GM19239 (cell line): Measurements from ENCODE around the gene CHMP3.
"Not testable (repeated sequence)": the region's sequence is repeated elsewhere in the genome, so short reads cannot be mapped to it uniquely, and the experiment has no call there.

Experiments used
- DNase-seq: peaks from one replicate; pipeline ENCODE4 v3.0.0; 2011; ENCODE audit warnings: low spot score; ENCODE audit not compliant: insufficient read length
- FAIRE-seq: peaks from 2 replicates; lab custom pipeline; 2011; peaks lifted over from hg19 to GRCh38; lab: Jason Lieb, UNC

The CHMP3 gene

GRCh38 chr2:86513948-86514660 is 49.1 kb downstream of the CHMP3 start:
- no peak for DNase-seq
- no peak for FAIRE-seq

DNA sequence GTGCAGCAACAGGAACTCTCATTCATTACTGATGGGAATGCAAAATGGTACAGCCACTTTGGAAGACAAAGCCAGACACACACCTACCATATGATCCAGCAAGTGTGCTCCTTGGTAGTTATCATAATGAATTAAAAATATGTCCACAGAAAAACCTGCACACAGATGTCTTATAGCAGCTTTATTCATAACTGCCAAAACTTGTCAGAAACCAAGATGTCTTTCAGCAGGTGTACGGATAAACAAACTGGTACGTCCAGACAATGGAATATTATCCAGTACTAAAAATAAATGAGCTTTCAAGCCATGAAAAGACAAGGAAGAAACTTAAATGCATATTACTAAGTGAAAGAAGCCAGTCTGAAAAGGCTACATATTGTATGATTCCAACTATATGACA is 50.4 kb downstream of the CHMP3 start:
- DNase-seq, result no peak
- no peak for FAIRE-seq

DNA sequence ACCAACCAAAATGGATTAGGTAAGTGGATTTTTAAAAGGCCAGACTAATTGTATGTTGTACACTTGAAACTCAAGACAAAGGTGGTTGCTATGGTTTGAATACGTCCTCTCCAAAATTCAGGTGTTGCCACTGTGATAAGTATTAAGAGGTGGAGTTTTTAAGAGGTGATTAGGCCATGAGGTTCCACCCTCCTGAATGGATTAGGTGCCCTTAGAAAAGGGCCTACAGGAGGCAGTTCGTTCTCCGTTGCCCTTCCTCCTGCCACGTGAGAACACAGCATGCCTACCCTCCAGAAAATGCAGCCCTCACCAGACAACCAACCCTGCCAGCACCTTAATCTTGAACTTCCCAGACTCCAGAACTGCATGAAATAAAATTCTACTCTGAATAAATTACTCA is 51.2 kb downstream of the CHMP3 start:
- no peak for FAIRE-seq
- DNase-seq, result no peak

DNA sequence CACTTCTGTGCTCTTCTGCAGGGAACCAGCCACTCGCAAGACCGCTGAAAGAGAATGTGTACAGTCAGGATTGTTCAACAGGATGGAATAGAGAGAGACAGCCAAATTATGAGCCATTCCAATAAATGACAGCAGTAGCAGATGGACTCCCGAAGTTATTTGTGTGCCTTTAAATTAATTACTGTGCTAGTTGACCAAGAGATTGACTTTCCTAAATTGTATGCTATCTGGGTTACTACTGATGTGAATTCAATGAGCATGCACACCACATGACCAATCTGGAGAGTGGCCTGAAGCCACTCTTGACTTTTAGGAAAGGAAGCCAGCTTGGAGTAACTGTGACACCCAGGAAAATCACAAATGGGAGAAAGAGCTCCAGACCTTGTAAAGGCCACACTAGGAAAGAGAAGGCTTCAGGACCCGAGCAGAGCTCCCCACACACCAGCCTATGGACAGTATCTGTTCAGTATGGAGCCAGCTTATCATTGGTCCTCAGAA is 52.8 kb downstream of the CHMP3 start:
- FAIRE-seq (no peak), DNase-seq (no peak)

DNA sequence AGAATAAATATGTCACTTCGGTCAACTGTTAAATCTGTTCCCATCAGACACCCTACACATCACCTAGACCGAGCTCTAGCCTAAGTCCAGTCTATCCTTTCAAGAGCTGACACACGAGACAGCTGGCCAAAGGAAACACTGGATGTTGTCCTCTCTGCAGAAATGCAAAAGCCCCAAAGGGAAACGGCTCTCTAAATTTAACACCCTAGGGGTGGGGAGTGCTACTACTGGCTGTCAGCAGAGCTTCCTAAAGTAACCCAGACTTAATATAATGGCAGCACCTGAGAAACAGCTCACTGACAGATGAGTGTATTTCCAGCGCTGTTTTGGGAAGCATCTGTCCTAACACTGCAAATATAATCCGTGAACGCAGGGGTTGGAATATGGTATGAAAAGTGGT is 55.6 kb downstream of the CHMP3 start:
- DNase-seq (no peak), FAIRE-seq (no peak)

GRCh38 chr2:86500325-86501083 is 62.7 kb downstream of the CHMP3 start:
- DNase-seq, result no peak

GRCh38 chr2:86499326-86499725 is 63.9 kb downstream of the CHMP3 start:
- no peak for FAIRE-seq
- no peak for DNase-seq

More at GRCh38 chr2:86500325-86501083, 62.7 kb downstream of the CHMP3 start:
- no peak for FAIRE-seq

DNA sequence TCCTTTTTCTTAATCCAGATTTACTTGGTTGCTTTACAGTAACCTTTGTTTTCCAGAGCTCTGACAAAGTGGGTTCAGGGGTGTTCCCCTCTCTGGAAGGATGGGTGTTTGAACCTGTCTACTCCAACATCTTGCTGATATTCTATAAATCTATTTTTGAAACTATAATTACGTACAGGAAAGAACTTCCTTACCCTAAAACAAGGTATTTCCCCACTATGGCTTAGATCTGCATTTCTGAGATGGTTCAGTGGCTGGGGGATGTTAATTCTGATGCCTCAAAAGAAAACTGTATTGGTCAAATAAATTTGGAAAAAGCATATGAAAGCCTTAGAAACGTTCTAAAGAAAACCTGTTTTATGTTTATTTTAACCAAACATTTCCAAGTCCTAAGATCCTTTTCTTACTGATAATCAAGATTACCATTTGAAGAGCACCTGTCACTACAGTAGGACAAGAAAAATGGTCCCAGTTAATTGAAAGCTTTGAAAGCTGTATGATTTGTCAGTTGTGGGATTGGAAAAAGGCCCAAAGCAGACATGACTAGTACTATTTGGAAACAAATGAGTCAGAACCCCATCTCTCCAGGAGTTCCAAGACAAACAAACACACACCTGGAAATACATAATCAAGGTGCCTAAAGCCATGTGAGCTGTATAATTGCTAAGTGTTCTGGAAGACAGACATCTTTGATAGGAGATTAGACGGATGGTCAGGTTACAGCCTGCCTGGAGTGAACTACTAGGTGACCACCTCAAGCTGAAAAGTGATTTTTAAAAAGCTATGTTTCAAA is 64.6 kb downstream of the CHMP3 start:
- DNase-seq (no peak), FAIRE-seq (no peak)

GRCh38 chr2:86496391-86496790 is 66.9 kb downstream of the CHMP3 start:
- FAIRE-seq, DNase-seq: not testable (repeated sequence)

GRCh38 chr2:86492048-86492453 is 71.2 kb downstream of the CHMP3 start:
- no peak for DNase-seq
- FAIRE-seq, result no peak

GRCh38 chr2:86491088-86491487 is 72.2 kb downstream of the CHMP3 start:
- DNase-seq, result no peak
- no peak for FAIRE-seq

DNA sequence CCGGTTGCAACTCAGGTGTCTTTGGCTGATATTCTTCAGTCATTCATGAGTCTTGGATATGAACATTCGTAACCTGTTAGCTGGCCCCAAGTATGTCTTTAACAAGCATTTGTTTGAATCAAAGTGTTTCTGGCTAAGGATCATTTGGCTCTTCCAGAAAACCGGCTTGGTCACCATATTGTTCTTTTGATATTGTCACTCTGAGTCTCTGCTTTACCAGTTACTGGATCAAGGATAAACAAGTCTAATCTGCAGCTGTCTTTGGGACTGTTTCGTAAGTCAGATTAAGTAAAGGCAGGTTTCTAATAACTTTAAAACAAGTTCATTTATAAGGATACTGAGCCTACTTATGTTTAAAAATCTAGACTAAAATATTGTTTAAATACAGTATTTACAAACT is 73.0 kb downstream of the CHMP3 start:
- no peak for DNase-seq
- no peak for FAIRE-seq

DNA sequence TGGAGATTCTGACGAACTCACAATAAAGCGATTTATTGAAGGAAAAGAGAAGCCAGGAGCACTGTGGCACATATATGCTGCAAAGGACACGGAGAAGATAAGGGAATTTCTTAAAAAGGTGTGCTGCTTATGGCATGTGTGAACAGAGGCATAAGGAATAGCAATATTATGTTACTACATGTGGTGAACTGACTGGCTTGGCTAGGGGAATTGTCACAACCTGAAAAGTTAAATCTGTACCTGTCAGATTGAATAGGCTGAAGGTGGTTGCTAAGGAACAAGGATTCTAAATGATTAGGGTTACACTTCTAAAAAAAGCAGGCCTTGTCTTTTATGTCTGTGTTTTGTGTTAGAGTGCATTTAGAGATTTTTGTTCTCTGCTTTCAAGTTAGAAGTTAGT is 73.7 kb downstream of the CHMP3 start:
- FAIRE-seq (no peak), DNase-seq (no peak)

DNA sequence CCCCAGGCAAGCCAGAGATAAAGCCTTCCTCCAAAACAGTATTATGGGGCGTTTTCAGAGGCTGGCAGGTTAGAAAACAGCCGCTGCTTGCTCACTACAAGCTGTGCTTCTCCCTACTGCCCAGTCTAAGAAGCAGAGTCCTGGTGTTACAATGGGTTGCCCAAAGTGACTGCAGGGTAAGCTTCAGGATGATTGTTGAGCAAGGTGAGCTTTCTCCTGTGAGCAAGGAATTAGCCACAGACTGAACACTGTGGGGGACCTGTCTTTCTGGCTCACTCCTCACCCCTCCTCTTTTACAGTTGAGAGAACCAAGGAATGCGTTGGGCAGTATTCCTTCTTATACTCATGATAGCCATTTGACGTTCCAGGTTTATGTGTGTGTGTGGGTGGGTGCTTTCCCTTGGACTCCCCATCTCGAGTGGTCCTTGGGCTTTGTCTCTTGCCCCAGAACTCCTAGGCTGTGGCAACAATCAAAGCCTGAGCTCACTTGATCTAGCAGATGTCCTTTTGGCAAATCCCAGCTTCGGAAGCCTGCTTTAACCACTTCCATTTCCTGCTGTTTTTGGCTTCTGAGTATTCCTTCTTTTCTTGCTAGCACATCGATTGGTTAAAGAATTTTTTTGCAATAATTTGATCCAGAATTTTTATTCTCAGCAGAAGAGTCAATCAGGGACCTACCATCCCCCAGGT is 74.5 kb downstream of the CHMP3 start:
- FAIRE-seq (no peak), DNase-seq (no peak)

DNA sequence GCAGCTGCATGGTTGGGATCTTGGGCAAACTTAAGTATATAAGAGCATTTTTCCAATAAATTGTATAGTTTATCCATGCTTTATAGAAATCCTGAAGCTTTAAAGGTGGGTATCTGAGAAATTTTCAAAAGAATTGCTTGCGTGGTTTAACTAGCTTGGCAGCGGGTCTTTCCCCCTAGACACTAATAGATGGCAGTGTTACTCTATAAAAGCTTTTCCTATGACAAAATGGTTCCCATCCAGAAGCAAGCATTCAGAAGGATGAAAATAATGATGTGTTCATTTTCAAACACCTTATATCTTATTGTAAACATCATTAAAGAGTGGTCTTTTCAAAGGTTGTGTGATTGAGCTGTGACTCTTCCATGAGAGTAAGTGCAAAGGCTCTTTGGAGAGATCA is 76.2 kb downstream of the CHMP3 start:
- FAIRE-seq (peak; percentile 11), DNase-seq (no peak)

DNA sequence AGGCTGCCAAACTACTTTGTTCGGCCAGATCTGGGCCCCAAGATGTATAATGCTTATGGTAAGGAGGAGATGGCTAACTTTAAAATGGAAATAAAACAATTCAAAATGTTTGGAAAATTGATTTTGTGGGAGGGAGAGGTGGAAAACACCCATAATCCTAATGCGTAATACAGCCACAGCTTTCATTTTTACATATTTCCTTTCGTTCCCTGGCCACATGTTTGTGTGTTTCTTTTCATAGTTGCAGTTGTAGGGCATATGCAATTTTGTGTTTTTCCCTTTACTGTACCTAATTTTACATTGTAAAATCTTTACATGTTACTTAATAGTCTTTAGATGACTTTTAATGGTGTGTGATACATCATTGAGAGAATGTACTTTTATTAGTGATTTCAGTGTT is 77.4 kb downstream of the CHMP3 start:
- DNase-seq (no peak), FAIRE-seq (no peak)

DNA sequence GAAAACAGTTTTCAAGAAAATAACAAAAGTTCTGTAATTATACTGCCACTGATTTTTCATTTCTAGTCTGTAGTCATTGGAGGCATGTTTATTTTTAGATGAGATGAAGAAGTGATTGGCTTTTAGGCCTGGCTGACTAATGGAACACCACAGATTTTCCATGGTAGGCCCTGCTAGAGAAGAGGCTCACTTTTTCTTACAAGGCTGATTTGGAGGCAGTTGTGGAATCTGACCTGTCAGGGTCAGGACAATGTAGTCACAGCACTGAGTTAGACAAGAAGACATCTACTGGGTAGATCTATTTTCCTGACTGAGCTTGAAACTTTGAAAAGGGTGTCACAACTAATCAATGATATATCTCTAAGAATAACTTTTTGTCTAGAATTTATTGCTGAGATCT is 78.1 kb downstream of the CHMP3 start:
- DNase-seq (no peak), FAIRE-seq (no peak)

DNA sequence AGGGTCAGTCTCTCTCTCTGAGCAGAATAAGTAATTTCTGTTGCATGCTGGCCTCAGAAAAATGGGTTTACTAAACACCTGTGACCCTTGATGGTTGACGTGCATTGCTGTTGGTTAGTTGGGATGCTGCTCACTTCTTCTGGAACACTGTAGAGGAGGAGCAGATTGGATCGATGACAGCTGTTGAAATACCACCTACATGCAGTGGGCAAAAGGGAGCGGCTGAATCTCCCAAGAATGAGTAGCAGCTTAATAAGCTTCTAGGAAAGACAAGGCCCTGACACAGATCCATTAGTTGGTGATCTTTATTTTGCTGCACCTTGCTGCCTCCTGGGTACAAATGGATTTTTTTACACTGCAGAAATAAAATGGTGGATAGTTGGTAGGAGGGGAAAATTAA is 78.9 kb downstream of the CHMP3 start:
- no peak for FAIRE-seq

GRCh38 chr2:86482034-86482433 is 81.2 kb downstream of the CHMP3 start:
- no peak for FAIRE-seq

More for the DNA sequence above, 78.9 kb downstream of the CHMP3 start:
- DNase-seq, result no peak

GRCh38 chr2:86480105-86480504 is 83.1 kb downstream of the CHMP3 start:
- no peak for DNase-seq
- FAIRE-seq, result no peak

More at GRCh38 chr2:86482034-86482433, 81.2 kb downstream of the CHMP3 start:
- no peak for DNase-seq
